Measurements from ENCODE around the gene KRT80.

DNA sequence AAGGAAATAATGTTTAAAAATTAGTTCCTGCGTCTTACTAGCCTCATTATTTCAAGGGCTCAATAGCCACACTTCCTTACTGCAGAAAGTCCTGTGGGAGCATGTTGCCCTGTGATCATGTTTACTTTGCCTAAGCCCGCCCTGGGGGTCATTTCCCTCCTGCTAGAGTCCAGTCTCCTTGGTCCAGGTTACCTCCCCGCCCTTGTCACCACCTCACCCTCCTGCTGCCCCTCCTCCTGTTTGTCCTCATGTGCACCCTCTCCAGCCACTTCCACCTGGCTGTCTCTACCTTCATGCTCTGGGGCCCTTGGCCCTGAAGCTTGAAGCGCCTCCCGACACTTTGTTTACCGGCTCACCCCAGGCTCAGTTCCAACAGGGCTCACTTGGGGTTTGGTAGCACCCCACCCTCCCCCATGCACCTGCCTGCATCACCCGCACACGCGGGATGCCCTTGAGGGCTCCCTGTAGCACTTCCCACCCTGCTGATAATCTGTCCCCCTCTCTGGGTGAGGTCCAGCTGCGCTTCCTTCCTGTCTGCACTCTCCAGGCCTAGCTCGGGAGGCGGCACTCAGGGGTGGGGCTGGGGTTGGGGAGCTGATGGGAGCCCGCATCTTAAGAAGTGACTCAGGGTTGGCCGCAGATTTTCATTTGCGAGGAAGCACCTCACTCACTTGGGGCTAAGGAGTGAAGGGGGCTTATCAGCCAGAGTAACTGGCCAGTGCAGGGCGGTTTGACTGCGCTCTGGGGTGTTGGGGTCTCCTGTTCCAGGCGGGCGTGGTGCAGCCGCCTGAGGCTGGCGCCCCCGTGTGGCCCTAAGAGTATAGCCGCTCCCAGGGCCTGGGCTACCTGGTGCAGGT, 72.2 kb downstream of the KRT80 start:
- TF ChIP-seq POLR2AphosphoS5 (IDR thresholded peaks at IDR 0.05; ENCODE audit: low read depth, low read length) (no peak), POLR2A (IDR thresholded peaks at IDR 0.05; ENCODE audit: low read depth, low read length) (no peak)

All from GM12892 (cell line).